ENCODE results near the gene CNTN1. TPM values are rescaled to one million over a fixed set of nuclear protein-coding genes. Genes with fewer than 3 reads are reported as not detected.

Gene CNTN1
- total RNA-seq, 4 donors from 2014 or later, result 18.0 to 32.1 (median 23.8) TPM

DNA sequence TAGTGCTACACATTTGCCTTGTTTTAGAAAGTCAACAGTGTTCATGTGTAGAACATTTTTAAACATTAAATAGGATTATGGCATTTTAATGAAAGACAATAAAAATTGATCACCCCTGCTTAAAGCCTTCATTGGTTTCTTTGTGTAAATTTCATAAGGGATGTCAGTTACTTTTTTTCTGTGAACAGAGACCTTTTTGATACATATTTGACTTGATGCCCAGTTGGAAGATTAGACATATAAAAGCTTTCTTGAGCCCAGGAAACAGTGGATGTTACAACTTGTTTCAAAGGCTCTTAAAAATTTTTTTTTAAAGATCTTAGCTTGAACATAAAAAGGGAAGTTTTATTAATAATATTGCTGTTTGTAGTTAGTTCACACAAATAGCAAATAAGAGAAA, 327.2 kb downstream of the CNTN1 start:
- Histone ChIP-seq H3K4me3 (no peak overlapping the region), H3K27ac (no peak overlapping the region), H3K36me3 (peaks cover 0 to 6% (median 0%) of the 10 kb centered on the region in 3 donors), H3K4me1 (peaks cover 0 to 6% (median 0%) of the 10 kb centered on the region in 4 donors), H3K27me3 (no peaks in the 10 kb centered on the region), H3K9me3 (no peaks in the 10 kb centered on the region)
- no peak for DNase-seq (ENCODE audit: low spot score in 2 of 2)
- TF ChIP-seq POLR2A (IDR thresholded peaks at IDR 0.05), result no peak
- TF ChIP-seq, protein P1, sequence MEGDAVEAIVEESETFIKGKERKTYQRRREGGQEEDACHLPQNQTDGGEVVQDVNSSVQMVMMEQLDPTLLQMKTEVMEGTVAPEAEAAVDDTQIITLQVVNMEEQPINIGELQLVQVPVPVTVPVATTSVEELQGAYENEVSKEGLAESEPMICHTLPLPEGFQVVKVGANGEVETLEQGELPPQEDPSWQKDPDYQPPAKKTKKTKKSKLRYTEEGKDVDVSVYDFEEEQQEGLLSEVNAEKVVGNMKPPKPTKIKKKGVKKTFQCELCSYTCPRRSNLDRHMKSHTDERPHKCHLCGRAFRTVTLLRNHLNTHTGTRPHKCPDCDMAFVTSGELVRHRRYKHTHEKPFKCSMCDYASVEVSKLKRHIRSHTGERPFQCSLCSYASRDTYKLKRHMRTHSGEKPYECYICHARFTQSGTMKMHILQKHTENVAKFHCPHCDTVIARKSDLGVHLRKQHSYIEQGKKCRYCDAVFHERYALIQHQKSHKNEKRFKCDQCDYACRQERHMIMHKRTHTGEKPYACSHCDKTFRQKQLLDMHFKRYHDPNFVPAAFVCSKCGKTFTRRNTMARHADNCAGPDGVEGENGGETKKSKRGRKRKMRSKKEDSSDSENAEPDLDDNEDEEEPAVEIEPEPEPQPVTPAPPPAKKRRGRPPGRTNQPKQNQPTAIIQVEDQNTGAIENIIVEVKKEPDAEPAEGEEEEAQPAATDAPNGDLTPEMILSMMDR (IDR thresholded peaks at IDR 0.05), result no peak
- TF ChIP-seq EP300 (IDR thresholded peaks at IDR 0.05), result no peak

DNA sequence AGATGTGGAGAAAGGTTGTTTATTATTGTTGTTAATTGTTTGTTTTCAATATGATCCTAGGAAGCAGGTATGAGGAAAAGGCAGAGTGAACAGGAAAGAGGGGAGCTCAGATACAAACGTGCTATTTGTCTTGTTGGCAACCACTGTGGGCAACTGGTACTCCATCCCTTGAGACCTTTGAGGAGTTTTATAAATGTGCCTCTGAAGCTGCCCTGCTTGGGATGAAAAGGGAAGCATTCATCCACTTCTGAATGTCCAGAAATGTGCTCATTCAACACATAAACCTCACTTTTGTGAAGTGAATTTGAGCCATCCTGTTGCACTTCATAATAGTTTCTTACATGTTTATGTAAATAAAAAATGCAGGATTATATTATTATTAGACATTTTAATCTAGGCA, 331.6 kb downstream of the CNTN1 start:
- Histone ChIP-seq H3K27me3 (no peaks in the 10 kb centered on the region), H3K4me3 (no peak overlapping the region), H3K4me1 (peaks cover 0 to 4% (median 0%) of the 10 kb centered on the region in 4 donors), H3K36me3 (peaks cover 0 to 6% (median 0%) of the 10 kb centered on the region in 3 donors), H3K9me3 (no peaks in the 10 kb centered on the region), H3K27ac (no peak overlapping the region)
- 29 to 37% methylated on average over 1 of the region's 1 CpG for WGBS, 2 donors
- TF ChIP-seq EP300 (IDR thresholded peaks at IDR 0.05) (no peak), POLR2A (IDR thresholded peaks at IDR 0.05) (no peak)
- TF ChIP-seq, protein P1 (IDR thresholded peaks at IDR 0.05), result no peak
- no peak for DNase-seq (ENCODE audit: low spot score in 2 of 2)

DNA sequence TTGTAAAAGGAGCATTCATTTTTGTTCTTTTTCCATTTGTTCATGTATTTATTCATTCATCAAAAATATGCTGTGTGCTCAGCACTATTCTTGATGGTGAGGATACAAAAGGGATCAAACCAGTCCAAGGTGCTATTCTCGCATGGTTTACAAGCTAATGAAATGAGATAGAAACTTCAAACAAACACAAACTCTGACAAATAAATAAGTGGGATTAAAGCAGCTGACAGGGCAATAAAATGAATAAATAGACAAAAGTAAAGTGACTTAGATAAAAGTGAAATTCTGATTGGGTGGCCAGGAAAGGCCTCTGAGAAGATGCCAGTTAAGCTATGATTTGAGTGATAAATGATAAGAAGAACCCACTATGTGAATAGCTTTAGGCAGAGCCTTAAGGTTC, 333.9 kb downstream of the CNTN1 start:
- 90 to 97% methylated on average over 1 of the region's 1 CpG for WGBS, 2 donors
- Histone ChIP-seq H3K36me3 (peaks cover 0 to 7% (median 0%) of the 10 kb centered on the region in 3 donors), H3K27ac (no peak overlapping the region), H3K4me3 (no peak overlapping the region), H3K27me3 (no peaks in the 10 kb centered on the region), H3K4me1 (no peaks in the 10 kb centered on the region), H3K9me3 (no peaks in the 10 kb centered on the region)
- DNase-seq (ENCODE audit: low spot score in 2 of 2), result no peak
- TF ChIP-seq, protein P1 (IDR thresholded peaks at IDR 0.05), result no peak
- TF ChIP-seq EP300 (IDR thresholded peaks at IDR 0.05) (no peak), POLR2A (IDR thresholded peaks at IDR 0.05) (no peak)

DNA sequence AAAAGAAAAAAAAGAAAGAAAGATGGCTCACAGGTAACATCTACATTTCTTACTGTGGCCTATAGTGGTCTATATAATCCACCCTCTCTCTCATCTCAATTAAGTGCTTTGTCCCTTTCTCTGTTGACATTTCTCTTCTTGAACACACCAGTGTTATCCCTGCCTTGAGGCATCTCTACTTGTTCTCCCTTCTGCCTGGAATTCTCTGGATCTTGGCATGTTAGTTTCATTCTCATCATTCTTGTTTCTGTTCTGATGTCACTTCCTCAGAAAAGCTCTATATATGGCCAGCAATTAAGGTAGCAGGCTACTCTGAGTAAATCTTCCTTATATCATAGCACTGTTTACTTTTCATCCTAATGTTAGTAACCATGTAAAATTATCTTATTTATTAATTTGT, 340.1 kb downstream of the CNTN1 start:
- DNase-seq (ENCODE audit: low spot score in 2 of 2), result no peak
- TF ChIP-seq POLR2A (IDR thresholded peaks at IDR 0.05) (no peak), EP300 (IDR thresholded peaks at IDR 0.05) (no peak)
- TF ChIP-seq, protein P1 (IDR thresholded peaks at IDR 0.05), result no peak
- no peaks in the 10 kb centered on the region for H3K9me3 ChIP-seq
- no peaks in the 10 kb centered on the region for H3K27me3 ChIP-seq
- H3K27ac ChIP-seq, result no peak overlapping the region
- no peak overlapping the region for H3K4me3 ChIP-seq
- H3K36me3 ChIP-seq, result peaks cover 0 to 8% (median 0%) of the 10 kb centered on the region in 3 donors
- H3K4me1 ChIP-seq, result peaks cover 0 to 3% (median 0%) of the 10 kb centered on the region in 4 donors

DNA sequence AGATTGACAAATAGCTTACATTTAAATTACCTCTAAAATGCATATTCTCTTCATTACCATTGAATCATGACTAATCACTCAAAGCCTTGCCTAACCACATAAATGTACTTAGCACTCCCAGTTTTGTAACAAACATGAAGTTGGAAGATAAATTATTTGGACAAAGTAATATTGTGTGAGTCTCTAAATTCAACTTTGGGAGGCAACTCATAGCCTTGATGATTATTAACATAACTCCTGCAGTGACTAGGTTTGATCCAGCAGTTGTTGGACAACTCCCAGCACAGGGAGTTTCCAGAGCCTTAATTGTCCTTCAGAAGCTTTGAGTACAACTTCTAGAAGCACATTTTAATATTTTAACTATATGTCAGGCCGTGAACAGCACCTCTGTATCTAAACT, 342.4 kb downstream of the CNTN1 start:
- no peaks in the 10 kb centered on the region for H3K27me3 ChIP-seq
- no peak for DNase-seq (ENCODE audit: low spot score in 2 of 2)
- H3K36me3 ChIP-seq, result peaks cover 0 to 4% (median 0%) of the 10 kb centered on the region in 3 donors
- no peak overlapping the region for H3K27ac ChIP-seq
- peaks cover 0 to 3% (median 0%) of the 10 kb centered on the region in 4 donors for H3K4me1 ChIP-seq
- H3K9me3 ChIP-seq, result no peaks in the 10 kb centered on the region
- TF ChIP-seq EP300 (IDR thresholded peaks at IDR 0.05), result no peak
- no peak for TF ChIP-seq POLR2A (IDR thresholded peaks at IDR 0.05)
- TF ChIP-seq, protein P1 (IDR thresholded peaks at IDR 0.05), result no peak
- no peak overlapping the region for H3K4me3 ChIP-seq
- WGBS, 2 donors, result 64 to 69% methylated on average over 1 of the region's 1 CpG
